Subcutaneous adipose tissue (tissue), 4 donors: ENCODE results near the gene SLFNL1. TPM values are rescaled to one million over a fixed set of nuclear protein-coding genes. Genes with fewer than 3 reads are reported as not detected.

Experiments used
- total RNA-seq, 4 donors: library from RNA; depleted of rRNA; stranded (reverse); fragments of >200 nt; gene quantifications; one replicate each; pipeline ENCODE4 v1.1.0, GENCODE V29; 2016
- TF ChIP-seq, protein P1 (sequence below): fragments of 450-650 bp; IDR thresholded peaks from one replicate; pipeline ENCODE4 v1.5.1; 2016; ENCODE audit warnings: low read depth, mild to moderate bottlenecking, control low read depth, antibody characterized with exemption, moderate library complexity

SLFNL1 gene
- total RNA-seq, 4 donors from 2014 or later: 0.16 to 0.44 (median 0.18) TPM

DNA sequence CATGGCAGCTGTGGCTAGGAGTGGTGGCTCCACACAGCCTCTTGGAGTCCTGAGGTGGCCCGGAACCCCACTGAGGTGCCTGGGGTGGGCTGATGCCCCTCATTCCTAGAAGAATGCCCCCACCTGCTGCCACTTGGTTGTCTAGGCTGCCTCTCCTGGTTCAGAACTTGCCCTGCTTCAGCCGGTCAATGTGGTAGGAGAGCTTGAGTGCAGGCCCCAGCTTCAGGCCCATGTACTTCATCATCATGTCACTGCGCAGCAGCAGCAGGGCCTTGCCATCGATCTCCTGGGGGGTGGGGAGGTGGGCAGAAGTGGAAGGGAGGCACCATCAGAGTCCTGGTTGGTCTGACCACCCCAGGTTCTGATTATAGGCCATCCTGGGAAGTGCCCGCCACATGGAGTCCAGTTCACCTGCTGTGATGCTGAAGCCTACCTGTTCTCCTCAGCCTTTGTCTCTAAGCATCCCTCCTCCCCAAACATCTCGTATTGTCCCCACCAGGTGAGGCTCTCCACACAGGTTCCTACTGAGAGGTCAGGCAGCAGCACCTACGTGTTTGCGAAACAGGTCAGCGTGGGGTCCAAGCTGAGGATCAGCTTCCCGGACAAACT lies 6.6 kb upstream of the SLFNL1 start:
- TF ChIP-seq, protein P1, sequence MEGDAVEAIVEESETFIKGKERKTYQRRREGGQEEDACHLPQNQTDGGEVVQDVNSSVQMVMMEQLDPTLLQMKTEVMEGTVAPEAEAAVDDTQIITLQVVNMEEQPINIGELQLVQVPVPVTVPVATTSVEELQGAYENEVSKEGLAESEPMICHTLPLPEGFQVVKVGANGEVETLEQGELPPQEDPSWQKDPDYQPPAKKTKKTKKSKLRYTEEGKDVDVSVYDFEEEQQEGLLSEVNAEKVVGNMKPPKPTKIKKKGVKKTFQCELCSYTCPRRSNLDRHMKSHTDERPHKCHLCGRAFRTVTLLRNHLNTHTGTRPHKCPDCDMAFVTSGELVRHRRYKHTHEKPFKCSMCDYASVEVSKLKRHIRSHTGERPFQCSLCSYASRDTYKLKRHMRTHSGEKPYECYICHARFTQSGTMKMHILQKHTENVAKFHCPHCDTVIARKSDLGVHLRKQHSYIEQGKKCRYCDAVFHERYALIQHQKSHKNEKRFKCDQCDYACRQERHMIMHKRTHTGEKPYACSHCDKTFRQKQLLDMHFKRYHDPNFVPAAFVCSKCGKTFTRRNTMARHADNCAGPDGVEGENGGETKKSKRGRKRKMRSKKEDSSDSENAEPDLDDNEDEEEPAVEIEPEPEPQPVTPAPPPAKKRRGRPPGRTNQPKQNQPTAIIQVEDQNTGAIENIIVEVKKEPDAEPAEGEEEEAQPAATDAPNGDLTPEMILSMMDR: no peak

DNA sequence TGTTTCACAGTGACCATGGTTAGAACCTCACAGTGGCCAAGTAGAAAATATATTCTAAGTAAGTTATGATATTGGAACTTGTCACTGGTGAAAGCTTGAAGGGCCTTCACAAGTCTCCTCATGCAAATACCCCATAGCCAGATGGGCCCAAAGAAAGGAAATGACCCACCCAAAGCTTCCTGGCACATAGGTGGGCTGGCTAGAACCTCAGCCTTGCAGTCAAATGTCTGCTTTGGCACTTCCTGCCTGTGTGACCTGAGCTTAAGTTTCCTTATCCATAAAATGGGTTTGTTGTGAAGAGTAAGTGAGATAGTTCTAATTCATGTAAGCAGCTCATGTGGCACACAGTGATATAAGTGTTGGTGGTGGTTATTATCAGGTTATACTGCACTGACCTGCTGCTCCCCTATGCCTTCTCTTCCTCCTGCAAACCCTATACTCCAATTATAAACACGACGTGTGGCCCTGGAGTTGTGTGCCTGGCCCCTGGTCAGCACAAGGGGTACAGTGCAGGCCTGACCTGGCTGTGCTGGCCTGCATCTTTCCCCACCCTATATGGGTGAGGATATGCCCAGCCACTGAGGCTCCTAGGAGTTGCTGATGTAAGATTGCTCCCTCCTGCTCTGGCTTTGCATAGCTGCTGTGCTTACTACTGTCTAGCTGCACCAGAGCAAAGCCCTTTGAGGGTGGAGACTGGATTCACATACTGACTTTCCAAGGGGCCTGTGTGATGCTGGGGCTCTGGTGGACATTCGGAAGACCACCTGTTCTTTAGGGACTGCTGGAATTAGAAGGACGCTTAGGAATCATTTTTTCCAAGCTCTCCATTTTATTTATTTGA lies 4.7 kb upstream of the SLFNL1 start:
- TF ChIP-seq, protein P1: no peak

DNA sequence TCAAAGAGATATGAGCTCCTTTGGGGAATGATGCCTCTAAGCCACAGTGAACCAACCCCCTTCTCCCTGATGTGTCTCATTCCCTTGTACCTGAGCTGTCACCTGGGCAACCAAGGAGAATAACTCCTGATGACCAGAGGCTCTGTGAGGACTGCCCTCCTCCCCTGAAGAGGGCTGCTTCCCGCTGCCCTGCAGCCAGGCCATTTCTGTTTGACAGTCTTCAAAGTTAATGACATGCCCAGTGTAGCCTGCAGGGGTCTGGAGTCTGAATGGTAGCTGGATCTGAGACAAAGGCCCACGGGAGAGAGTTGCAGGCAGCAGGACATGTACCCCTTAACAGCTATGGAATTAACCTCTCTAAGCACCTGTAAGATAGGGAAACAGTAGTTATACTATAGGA lies 3.4 kb upstream of the SLFNL1 start:
- TF ChIP-seq, protein P1: no peak

DNA sequence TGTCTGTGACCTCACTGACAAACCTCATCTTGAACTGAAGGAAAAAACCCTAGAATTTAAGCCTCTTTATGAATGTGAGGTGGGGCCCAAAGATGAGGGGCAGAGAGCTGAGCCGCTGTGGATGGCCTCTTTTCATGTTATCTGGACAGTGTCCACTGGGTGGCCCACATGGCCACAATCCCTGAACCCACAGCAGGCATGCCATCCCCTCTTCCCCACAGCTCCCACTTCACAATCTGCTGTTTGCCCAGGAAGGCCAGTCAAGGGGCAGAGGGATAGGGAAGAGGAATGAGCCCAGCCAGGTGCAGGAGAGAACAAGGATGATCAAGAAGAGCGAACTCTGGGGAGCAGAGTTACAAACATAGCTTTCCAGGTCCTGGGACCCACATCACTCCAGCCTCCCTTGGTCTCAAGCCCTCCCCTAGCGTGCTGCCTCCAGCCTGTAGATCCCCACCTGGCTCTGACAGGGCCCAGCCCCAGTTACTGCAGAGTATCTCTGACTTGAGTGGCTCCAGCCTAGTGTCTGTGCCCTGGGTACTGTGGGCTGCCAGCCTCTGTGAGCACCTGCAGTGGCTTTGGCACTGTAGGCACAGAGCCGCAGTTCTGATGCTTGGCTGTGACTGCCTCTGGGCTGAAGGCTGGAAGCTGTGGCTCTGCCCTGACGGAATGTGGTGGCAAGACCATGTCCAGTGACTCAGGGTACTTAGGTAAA lies 1.9 kb upstream of the SLFNL1 start:
- TF ChIP-seq, protein P1: no peak

DNA sequence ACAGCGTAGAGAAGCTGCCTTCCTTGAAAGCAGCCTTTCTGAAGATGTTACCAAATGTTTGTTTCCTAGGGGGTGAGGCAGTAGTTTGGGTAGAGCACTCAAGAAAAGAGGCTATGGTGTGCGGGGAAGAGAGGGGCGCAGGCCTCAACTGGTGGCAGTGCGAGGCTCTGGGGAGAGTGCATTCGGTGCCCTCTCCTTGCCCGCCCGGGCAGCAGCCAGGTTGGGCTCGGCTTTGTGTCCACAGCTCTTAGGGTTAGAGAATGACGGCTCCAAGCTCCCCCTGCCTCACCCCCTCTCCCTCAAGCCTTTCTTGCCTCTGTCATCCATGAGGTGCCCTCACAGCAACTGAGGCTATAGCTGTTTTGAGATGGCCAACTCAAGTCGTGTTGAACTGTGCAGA lies 899 bp upstream of the SLFNL1 start:
- TF ChIP-seq, protein P1: no peak

DNA sequence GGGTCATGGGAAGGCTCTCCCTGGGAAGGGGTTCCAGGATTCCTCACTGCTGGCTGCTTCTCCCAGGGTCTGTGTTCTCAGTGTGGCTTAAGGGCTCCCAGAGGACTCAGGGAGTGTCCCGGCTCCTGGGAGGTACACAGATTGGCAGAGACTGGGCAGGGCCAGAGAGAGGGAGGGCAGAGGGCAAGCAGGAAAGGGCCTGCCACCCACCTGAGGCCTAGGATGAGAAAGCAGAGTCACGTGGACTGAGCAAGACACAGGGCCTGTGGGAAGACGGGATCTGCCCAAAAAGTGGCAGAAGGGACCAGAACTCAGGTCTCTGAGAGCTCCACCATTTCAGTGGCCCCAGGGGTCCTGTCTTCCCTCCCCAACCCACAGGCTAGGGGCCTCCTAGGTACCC lies 871 bp downstream of the SLFNL1 start:
- TF ChIP-seq, protein P1: no peak

DNA sequence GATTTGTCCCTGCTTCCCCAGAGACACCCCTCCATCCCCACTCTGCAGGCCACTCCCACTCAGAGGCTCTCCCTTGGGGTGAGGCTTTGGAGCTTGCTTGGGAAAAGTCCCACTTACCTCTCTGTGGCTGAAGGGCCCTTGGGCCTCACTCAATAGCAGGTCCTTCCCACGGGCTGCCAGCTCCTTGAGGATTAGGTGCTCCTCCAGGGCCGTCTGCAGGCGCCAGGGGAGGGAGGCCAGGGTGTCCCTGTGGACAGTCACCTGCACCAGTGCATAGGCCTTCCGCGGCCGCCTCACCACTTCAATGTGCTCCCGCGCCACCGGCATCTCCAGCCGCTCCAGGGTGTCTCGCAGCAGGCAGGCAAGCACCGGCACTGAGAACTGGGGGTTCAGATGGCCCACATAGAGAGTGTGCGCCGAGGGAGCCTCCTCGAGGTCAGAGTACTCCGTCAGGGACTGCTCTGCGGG lies 1.4 kb downstream of the SLFNL1 start:
- TF ChIP-seq, protein P1: no peak
